Right lobe of liver (tissue), 4 donors: ENCODE results near the gene MAML2.

Experiments used
- POLR2A ChIP-seq: fragments of 450-650 bp; IDR thresholded peaks from one replicate; pipeline ENCODE4 v1.6.1; 2017; ENCODE audit warnings: antibody characterized with exemption, mild to moderate bottlenecking
- TF ChIP-seq, protein P1 (sequence below), 4 donors: fragments of 200-600 bp in 3 of 4; fragments of 450-650 bp in 1 of 4; IDR thresholded peaks; one replicate each; pipeline versions ENCODE4 v1.5.1 to v1.8.0; 2016 to 2022; ENCODE audit warnings: antibody characterized with exemption in 4 of 4, mild to moderate bottlenecking in 2 of 4
- donor health status: DM: no; HTN: no; CAD: no.
- donor health status: DM: no; HTN: no; CAD: no.
- donor health status: DM: no; HTN: yes; CAD: no.

DNA sequence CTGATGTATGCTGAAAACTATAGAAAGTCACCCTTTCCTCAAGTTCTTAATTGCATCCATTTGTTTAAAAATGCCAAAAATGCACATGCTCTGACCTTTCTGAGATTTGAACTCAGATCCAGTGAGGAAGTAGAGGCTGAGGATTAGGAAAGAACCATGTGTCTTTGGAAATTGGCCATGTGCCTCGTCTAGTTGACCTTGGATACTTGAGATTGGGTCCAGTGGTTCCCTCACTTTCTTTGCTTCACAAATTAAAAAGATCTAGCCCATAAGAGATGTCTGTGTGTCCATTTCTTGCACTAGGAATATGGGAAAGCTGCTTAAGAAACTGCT lies 128.3 kb downstream of the MAML2 start:
- TF ChIP-seq, protein P1, sequence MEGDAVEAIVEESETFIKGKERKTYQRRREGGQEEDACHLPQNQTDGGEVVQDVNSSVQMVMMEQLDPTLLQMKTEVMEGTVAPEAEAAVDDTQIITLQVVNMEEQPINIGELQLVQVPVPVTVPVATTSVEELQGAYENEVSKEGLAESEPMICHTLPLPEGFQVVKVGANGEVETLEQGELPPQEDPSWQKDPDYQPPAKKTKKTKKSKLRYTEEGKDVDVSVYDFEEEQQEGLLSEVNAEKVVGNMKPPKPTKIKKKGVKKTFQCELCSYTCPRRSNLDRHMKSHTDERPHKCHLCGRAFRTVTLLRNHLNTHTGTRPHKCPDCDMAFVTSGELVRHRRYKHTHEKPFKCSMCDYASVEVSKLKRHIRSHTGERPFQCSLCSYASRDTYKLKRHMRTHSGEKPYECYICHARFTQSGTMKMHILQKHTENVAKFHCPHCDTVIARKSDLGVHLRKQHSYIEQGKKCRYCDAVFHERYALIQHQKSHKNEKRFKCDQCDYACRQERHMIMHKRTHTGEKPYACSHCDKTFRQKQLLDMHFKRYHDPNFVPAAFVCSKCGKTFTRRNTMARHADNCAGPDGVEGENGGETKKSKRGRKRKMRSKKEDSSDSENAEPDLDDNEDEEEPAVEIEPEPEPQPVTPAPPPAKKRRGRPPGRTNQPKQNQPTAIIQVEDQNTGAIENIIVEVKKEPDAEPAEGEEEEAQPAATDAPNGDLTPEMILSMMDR (IDR thresholded peaks at IDR 0.05) = no peak
- TF ChIP-seq POLR2A = no peak
